ENCODE data around the gene ZNF407. TPM values are rescaled to one million over a fixed set of nuclear protein-coding genes. Genes with fewer than 3 reads are reported as not detected.

The ZNF407 gene
- total and polyA plus RNA-seq, 4 donors, result 2.8 to 34.9 (median 9.5) TPM

DNA sequence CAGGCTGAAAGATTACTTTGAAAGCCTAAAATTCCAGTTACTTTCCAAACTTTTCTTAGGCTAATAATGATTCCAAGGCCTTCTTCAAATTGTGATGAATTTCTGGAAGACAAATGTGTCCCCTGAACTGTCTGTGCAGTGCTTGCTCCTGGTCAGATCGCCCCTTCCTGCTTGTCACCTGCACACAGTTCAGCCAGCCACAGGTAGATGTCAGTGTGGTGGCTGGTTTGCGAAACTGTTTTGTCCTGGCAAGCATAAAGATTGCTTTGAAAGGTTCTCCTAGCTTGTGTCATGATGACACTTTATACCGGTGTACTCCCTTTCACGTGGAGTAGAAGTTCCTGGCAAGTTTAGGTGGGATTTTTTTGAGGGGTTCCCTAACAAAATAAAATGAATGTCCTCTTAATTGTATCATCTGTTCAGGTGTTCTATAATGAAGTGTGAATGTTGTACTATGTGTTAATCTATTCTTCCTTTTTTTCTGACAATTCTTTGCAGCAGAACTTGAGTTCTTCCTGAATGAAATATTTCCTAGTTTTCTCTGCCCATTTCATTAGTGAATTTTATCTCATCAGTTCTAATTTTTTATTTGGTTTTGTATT, 298.8 kb downstream of the ZNF407 start:
- TF ChIP-seq, protein P1, sequence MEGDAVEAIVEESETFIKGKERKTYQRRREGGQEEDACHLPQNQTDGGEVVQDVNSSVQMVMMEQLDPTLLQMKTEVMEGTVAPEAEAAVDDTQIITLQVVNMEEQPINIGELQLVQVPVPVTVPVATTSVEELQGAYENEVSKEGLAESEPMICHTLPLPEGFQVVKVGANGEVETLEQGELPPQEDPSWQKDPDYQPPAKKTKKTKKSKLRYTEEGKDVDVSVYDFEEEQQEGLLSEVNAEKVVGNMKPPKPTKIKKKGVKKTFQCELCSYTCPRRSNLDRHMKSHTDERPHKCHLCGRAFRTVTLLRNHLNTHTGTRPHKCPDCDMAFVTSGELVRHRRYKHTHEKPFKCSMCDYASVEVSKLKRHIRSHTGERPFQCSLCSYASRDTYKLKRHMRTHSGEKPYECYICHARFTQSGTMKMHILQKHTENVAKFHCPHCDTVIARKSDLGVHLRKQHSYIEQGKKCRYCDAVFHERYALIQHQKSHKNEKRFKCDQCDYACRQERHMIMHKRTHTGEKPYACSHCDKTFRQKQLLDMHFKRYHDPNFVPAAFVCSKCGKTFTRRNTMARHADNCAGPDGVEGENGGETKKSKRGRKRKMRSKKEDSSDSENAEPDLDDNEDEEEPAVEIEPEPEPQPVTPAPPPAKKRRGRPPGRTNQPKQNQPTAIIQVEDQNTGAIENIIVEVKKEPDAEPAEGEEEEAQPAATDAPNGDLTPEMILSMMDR (IDR thresholded peaks at IDR 0.05; ENCODE audit: control extremely low read depth, extremely low read depth), result no peak
- no peak overlapping the region for H3K27ac ChIP-seq (ENCODE audit: low read depth in 1 of 2, low read length in 1 of 2)
- no peaks in the 10 kb centered on the region for H3K9me3 ChIP-seq (ENCODE audit: control insufficient read depth in 4 of 4, insufficient read depth in 3 of 4, low read length in 3 of 4)
- peaks cover 0 to 2% (median 0%) of the 10 kb centered on the region in 5 donors for H3K4me1 ChIP-seq (ENCODE audit: control insufficient read depth in 5 of 5, insufficient read depth in 5 of 5, low read length in 5 of 5)
- H3K4me3 ChIP-seq, result no peak overlapping the region
- ATAC-seq (ENCODE audit: insufficient read depth, low FRiP score) (peak; percentile 11), DNase-seq (peak in 2 of 3 donors; percentile 24 to 46)
- WGBS, 2 donors, result 57 to 64% methylated on average over 4 of the region's 4 CpGs
- no peaks in the 10 kb centered on the region for H3K36me3 ChIP-seq (ENCODE audit: control insufficient read depth in 4 of 4, insufficient read depth in 4 of 4, low read length in 4 of 4)
- no peaks in the 10 kb centered on the region for H3K27me3 ChIP-seq (ENCODE audit: control insufficient read depth in 3 of 3, insufficient read depth in 3 of 3, low read length in 2 of 3)
- H3K9ac ChIP-seq (ENCODE audit: insufficient read depth in 1 of 2, low read length in 2 of 2), result no peak overlapping the region

GRCh38 chr18:74897971-74898657, 300.4 kb downstream of the ZNF407 start:
- 83 to 89% methylated on average over 5 of the region's 5 CpGs for WGBS, 2 donors
- ATAC-seq (ENCODE audit: insufficient read depth, low FRiP score), result no peak

DNA sequence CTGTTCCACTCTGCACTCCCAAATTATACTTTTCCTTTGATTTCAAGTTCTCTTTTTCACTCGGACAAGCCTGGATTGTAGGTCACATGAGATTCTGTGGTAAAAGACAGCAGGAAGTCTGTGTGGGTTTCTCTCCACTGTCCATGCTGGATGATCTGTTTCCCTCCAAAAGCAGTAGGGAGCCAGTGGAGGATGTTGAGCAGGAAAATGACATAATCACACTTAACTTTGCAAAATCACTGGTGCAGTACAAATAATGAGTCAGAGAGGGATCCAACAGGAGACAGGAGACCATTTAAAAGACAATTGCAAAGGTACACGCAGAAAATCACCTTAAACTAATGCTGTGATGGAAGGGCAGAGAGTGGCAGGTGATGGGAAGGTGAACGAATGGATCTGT, 301.3 kb downstream of the ZNF407 start:
- no peaks in the 10 kb centered on the region for H3K36me3 ChIP-seq (ENCODE audit: control insufficient read depth in 4 of 4, insufficient read depth in 4 of 4, low read length in 4 of 4)
- ATAC-seq (ENCODE audit: insufficient read depth, low FRiP score) (peak; percentile 41), DNase-seq (no peak)
- no peaks in the 10 kb centered on the region for H3K9me3 ChIP-seq (ENCODE audit: control insufficient read depth in 4 of 4, insufficient read depth in 3 of 4, low read length in 3 of 4)
- H3K4me1 ChIP-seq (ENCODE audit: control insufficient read depth in 5 of 5, insufficient read depth in 5 of 5, low read length in 5 of 5), result peaks cover 0 to 2% (median 0%) of the 10 kb centered on the region in 5 donors
- H3K9ac ChIP-seq (ENCODE audit: insufficient read depth in 1 of 2, low read length in 2 of 2), result no peak overlapping the region
- TF ChIP-seq, protein P1 (IDR thresholded peaks at IDR 0.05; ENCODE audit: control extremely low read depth, extremely low read depth), result no peak
- no peak overlapping the region for H3K4me3 ChIP-seq
- H3K27me3 ChIP-seq (ENCODE audit: control insufficient read depth in 3 of 3, insufficient read depth in 3 of 3, low read length in 2 of 3), result no peaks in the 10 kb centered on the region
- 54 to 79% methylated on average over 3 of the region's 3 CpGs for WGBS, 2 donors
- H3K27ac ChIP-seq (ENCODE audit: low read depth in 1 of 2, low read length in 1 of 2), result no peak overlapping the region

More at GRCh38 chr18:74897971-74898657, 300.4 kb downstream of the ZNF407 start:
- Histone ChIP-seq H3K36me3 (ENCODE audit: control insufficient read depth in 4 of 4, insufficient read depth in 4 of 4, low read length in 4 of 4) (no peaks in the 10 kb centered on the region), H3K9ac (ENCODE audit: insufficient read depth in 1 of 2, low read length in 2 of 2) (no peak overlapping the region), H3K9me3 (ENCODE audit: control insufficient read depth in 4 of 4, insufficient read depth in 3 of 4, low read length in 3 of 4) (no peaks in the 10 kb centered on the region), H3K27ac (ENCODE audit: low read depth in 1 of 2, low read length in 1 of 2) (no peak overlapping the region), H3K4me3 (no peak overlapping the region), H3K27me3 (ENCODE audit: control insufficient read depth in 3 of 3, insufficient read depth in 3 of 3, low read length in 2 of 3) (no peaks in the 10 kb centered on the region), H3K4me1 (ENCODE audit: control insufficient read depth in 5 of 5, insufficient read depth in 5 of 5, low read length in 5 of 5) (peaks cover 0 to 2% (median 0%) of the 10 kb centered on the region in 5 donors)
- DNase-seq, result peak in 1 of 3 donors; percentile 23
- TF ChIP-seq, protein P1 (IDR thresholded peaks at IDR 0.05; ENCODE audit: control extremely low read depth, extremely low read depth), result no peak
